Measurements from ENCODE around the gene NT5DC1.
"Not testable (repeated sequence)": the region's sequence is repeated elsewhere in the genome, so short reads cannot be mapped to it uniquely, and the experiment has no call there.

The NT5DC1 gene

DNA sequence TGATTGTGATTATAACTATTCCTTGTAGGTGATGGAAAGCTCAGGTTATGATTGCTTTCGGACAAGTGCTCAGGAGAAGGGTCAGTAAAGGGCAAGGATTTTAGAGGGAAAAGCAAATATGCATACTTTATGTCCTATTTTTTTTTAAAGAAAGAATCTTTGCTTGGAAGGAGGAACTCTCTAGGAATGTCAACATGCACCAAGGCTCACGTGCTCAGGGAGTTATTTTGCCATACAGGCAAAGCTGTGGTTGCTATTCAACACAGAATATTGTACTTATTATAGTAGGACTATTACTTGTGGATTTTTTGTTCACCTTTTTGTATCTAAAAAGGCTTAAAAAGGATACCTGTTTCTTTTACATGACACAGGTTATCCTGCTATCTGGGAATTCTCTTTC, 182.0 kb downstream of the NT5DC1 start:
- no peak for DNase-seq

DNA sequence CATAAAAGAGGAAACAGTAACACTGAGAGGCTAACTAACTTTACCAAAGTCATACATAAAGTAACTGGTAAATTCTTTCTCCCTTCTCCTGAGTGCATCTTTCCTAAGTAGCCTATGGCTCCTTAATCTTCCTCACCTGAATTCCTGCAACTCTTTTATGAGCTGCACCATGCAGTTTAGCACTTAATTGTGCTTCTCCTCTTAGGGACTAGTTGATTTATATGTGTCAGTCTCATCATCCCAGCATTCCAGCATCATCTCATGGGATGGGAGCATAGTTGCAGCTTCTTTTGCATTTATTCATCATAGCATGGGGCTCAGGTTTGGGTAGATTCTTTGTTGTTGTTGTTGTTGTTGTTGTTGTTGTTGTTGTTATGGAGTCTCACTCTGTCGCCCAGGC, 182.5 kb downstream of the NT5DC1 start:
- DNase-seq = no peak

DNA sequence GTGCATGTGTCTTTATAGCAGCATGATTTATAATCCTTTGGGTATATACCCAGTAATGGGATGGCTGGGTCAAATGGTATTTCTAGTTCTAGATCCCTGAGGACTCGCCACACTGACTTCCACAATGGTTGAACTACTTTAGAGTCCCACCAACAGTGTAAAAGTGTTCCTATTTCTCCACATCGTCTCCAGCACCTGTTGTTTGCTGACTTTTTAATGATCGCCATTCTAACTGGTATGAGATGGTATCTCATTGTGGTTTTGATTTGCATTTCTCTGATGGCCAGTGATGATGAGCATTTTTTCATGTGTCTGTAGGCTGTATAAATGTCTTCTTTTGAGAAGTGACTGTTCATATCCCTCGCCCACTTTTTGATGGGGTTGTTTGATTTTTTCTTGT, 184.3 kb downstream of the NT5DC1 start:
- DNase-seq = not testable (repeated sequence)

GRCh38 chr6:116286773-116287358, 186.2 kb downstream of the NT5DC1 start:
- DNase-seq = no peak

DNA sequence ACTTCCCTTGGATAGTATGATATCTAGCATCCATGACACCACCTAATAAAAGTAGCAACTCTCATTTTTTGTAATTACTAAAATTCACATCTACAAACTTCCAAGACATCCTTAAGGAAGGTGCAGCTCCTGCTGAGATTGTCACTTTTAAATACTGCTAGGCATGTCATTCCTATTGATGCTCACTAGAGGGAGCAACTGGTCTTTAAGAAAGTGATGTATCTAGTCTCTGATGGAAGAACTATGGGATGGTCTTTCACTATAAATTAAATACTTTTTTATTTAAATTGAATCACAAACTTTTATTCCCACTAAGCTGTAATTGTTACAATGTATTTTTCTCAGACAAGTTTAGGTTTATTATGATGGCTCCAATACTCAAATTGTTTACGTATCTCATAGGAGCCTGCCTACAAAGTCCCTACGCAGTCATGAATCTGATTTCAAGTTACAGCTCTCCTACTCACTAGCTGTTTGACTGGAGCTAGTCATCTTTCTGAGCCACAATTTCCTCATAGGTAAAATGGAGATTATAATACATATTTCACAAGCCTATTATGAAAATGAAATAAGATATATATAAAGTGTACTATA, 187.1 kb downstream of the NT5DC1 start:
- no peak for DNase-seq

DNA sequence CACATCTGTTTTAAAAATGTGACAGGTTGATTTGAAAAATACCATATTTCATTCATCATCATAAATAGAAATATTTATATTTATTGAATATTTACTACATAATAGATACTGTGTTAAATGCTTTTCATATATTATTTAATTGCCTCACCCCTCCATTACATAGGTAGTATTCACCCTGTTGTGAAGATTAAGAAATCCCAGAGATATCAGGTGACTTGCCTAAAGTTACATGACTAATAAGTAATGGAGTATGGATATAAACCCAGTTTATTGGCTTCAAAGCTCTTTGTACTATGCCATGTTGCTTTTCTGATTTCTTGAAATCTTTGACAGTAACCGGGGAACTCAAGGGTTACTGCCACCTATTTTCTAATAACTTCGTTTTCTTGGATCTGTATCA, 189.2 kb downstream of the NT5DC1 start:
- no peak for DNase-seq

- DNase-seq = no peak
Observed at GRCh38 chr6:116290799-116291198, 190.1 kb downstream of the NT5DC1 start.

DNA sequence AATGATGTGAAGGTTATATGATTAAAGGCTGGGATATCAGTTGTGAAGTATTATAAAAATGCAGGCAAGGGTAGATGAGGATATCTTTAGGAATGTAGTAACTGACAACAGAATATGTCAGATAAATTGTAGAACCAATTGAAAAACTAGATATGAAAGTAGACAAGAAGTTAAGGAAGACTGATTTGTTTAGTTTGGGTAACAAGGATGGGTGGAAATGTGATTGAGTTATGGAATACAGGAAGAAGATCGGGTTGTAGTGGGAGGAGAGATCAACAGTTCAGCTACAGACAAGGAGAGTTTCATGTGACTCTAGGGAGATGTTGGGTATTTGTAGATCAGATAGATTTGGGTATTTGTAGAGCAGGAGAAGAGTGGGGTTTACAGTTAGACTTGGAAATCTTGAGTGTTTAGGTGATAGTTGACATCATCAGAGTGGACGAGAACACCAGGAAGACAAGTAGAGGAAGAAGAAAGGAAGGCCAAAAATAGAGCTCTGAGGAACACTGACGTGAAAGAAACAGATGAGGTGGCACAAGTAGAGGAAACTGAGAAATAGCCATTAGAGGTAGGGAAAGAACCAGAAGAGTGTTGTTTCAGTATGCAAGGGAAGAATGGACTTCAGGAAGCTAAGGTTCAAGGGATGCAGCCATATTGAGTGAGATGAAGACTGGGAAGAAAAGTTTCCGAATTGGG, 191.2 kb downstream of the NT5DC1 start:
- no peak for DNase-seq

- no peak for DNase-seq
Observed at GRCh38 chr6:116292553-116292952, 191.9 kb downstream of the NT5DC1 start.

DNA sequence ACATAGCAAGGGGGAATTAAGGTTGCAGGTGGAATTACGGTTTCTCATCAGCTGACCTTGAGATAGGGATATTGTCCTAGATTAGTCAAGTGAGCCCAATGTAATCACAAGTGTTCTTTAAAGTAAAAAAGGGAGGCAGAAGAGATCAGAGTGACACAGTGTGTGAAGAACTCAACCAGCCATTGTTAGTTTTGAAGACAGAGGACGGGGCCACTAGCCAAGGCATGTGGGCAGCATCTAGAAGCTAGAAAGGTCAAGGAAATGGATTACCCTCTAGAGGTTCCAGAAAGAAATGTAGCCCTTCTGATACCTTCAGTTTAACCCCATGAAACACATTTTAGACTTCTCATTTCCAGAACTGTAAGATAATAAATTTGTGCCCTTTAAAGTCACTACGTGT, 197.6 kb downstream of the NT5DC1 start:
- no peak for DNase-seq

GRCh38 chr6:116298973-116299372, 198.3 kb downstream of the NT5DC1 start:
- DNase-seq = no peak

Data from NCI-H1092 (cell line).